Coronary artery (tissue), 2 donors: ENCODE measurements around the gene SLC22A31.
A peak's percentile ranks its signal among the peaks of the same experiment; 100 is the strongest.

ENCODE experiments used
- DNase-seq: peaks from one replicate; pipeline ENCODE4 v3.0.0-alpha.2; 2017; ENCODE audit warnings: low spot score
- H3K27ac ChIP-seq, 2 donors: fragments of 200-600 bp; sonication (generic); one replicate each; pipeline ENCODE4 v1.5.1; 2016 to 2019
- H3K4me3 ChIP-seq: fragments of 200-600 bp; sonication (generic); 2 replicates; pipeline ENCODE4 v1.5.1; 2016; ENCODE audit warnings: mild to moderate bottlenecking, moderate library complexity
- CTCF ChIP-seq: fragments of 200-600 bp; sonication (generic); IDR thresholded peaks from one replicate; pipeline ENCODE4 v1.5.1; 2019; ENCODE audit warnings: antibody characterized with exemption

Gene SLC22A31

GRCh38 chr16:89160977-89161701, 39.2 kb downstream of the SLC22A31 start:
- no peak overlapping the region for H3K27ac ChIP-seq
- no peak overlapping the region for H3K4me3 ChIP-seq
- DNase-seq: no peak
- TF ChIP-seq CTCF: no peak

GRCh38 chr16:89159850-89160354, 40.4 kb downstream of the SLC22A31 start:
- no peak for DNase-seq
- Histone ChIP-seq H3K27ac (no peak overlapping the region), H3K4me3 (no peak overlapping the region)
- no peak for TF ChIP-seq CTCF

- TF ChIP-seq CTCF: no peak
- Histone ChIP-seq H3K27ac (no peak overlapping the region), H3K4me3 (no peak overlapping the region)
- DNase-seq: no peak
Observed at GRCh38 chr16:89159066-89159849, 41.1 kb downstream of the SLC22A31 start.

GRCh38 chr16:89157778-89158177, 42.6 kb downstream of the SLC22A31 start:
- Histone ChIP-seq H3K4me3 (no peak overlapping the region), H3K27ac (no peak overlapping the region)
- TF ChIP-seq CTCF: no peak
- no peak for DNase-seq

GRCh38 chr16:89156740-89157645, 43.3 kb downstream of the SLC22A31 start:
- no peak overlapping the region for H3K4me3 ChIP-seq
- no peak for TF ChIP-seq CTCF
- DNase-seq: no peak
- H3K27ac ChIP-seq: no peak overlapping the region

GRCh38 chr16:89155851-89156739, 44.2 kb downstream of the SLC22A31 start:
- no peak for DNase-seq
- no peak for TF ChIP-seq CTCF
- Histone ChIP-seq H3K4me3 (no peak overlapping the region), H3K27ac (peak overlapping the region in 1 of 2 donors; percentile 5)
